DND-41 (cell line): ENCODE data around the gene NFKB1.

ENCODE experiments used
- ATAC-seq: fragments of 200-7000 bp; cut with Tn5 transposase; 3 replicates; pipeline ENCODE4 v1.9.1; 2021; ENCODE audit warnings: low read depth; ENCODE audit not compliant: insufficient read depth
- DNase-seq: peaks from one replicate; pipeline ENCODE4 v3.0.0-alpha.2; 2020
- H2AFZ ChIP-seq: 2 replicates; pipeline ENCODE4 v1.6.0; 2012; ENCODE audit warnings: low read depth, low read length
- H3K27ac ChIP-seq: 2 replicates; pipeline ENCODE4 v1.5.1; 2012; ENCODE audit warnings: low read length, inconsistent platforms
- H3K27me3 ChIP-seq: fragments of 200-600 bp; sonication (generic); 2 replicates; pipeline ENCODE4 v1.6.0; 2012; ENCODE audit warnings: low read length, mild to moderate bottlenecking, inconsistent platforms; ENCODE audit not compliant: insufficient read depth, poor library complexity
- H3K36me3 ChIP-seq: 2 replicates; pipeline ENCODE4 v1.5.1; 2012; ENCODE audit warnings: low read length, inconsistent platforms; ENCODE audit not compliant: insufficient read depth
- H3K4me1 ChIP-seq: 2 replicates; pipeline ENCODE4 v1.5.1; 2012; ENCODE audit warnings: mild to moderate bottlenecking, low read length; ENCODE audit not compliant: insufficient read depth
- H3K4me2 ChIP-seq: 2 replicates; pipeline ENCODE4 v1.6.0; 2012; ENCODE audit warnings: mild to moderate bottlenecking, moderate library complexity, low read length, inconsistent platforms; ENCODE audit not compliant: insufficient read depth
- H3K4me3 ChIP-seq, 2 experiments: fragments of 200-600 bp in 1 of 2; shearing (Covaris generic) in 1 of 2; 2 replicates each; pipeline ENCODE4 v1.5.1; 2012 to 2016; ENCODE audit warnings: inconsistent platforms in 2 of 2, low read length in 2 of 2, mild to moderate bottlenecking in 2 of 2, low read depth in 1 of 2, moderate library complexity in 1 of 2
- H3K79me2 ChIP-seq: 2 replicates; pipeline ENCODE4 v1.6.0; 2012; ENCODE audit warnings: low read length, inconsistent platforms; ENCODE audit not compliant: insufficient read depth
- H3K9ac ChIP-seq: 2 replicates; pipeline ENCODE4 v1.6.0; 2012; ENCODE audit warnings: low read depth, mild to moderate bottlenecking, inconsistent platforms, low read length, moderate library complexity
- H3K9me3 ChIP-seq: 2 replicates; pipeline ENCODE4 v1.5.1; 2012; ENCODE audit warnings: low read length, moderate library complexity, mild to moderate bottlenecking, inconsistent platforms; ENCODE audit not compliant: insufficient read depth, severe bottlenecking
- H4K20me1 ChIP-seq: 2 replicates; pipeline ENCODE4 v1.6.0; 2012; ENCODE audit warnings: low read length; ENCODE audit not compliant: insufficient read depth
- EZH2 ChIP-seq: IDR thresholded peaks from 3 replicates; pipeline ENCODE4 v1.6.1; 2012; ENCODE audit warnings: borderline replicate concordance, low read depth, mild to moderate bottlenecking, moderate library complexity, low read length, inconsistent platforms; ENCODE audit not compliant: severe bottlenecking
- TF ChIP-seq, protein P1 (sequence below): IDR thresholded peaks from 2 replicates; pipeline ENCODE4 v1.5.1; 2012; ENCODE audit warnings: borderline replicate concordance, low read length, moderate library complexity, mild to moderate bottlenecking; ENCODE audit not compliant: poor library complexity, severe bottlenecking; ENCODE audit errors: extremely low read depth

NFKB1 gene

DNA sequence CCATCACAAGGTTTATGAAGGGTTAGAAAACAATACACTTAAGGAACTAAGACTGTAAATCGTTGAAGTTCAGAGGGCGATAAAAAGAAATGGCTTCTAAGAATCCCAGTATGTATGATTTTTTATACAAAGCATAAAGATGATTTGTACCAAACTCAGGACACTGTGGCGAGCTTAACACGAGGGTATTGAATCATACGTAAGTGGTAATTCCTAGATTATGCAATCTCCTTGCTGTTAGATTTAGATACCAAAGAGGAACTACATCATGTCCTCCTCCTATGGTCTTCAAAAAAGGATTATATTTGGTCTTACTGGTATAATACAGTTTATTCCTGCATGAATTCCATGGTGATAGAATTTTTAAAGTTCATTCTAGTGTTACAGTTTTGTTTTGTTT is 23.9 kb downstream of the NFKB1 start:
- peaks cover 3% of the 10 kb centered on the region; the same call in 1 of the 2 replicates for H3K36me3 ChIP-seq
- H2AFZ ChIP-seq = no peak overlapping the region
- no peaks in the 10 kb centered on the region for H3K27me3 ChIP-seq
- DNase-seq (no peak), ATAC-seq (no peak)
- H3K4me1 ChIP-seq = no peaks in the 10 kb centered on the region
- no peak for TF ChIP-seq EZH2
- TF ChIP-seq, protein P1, sequence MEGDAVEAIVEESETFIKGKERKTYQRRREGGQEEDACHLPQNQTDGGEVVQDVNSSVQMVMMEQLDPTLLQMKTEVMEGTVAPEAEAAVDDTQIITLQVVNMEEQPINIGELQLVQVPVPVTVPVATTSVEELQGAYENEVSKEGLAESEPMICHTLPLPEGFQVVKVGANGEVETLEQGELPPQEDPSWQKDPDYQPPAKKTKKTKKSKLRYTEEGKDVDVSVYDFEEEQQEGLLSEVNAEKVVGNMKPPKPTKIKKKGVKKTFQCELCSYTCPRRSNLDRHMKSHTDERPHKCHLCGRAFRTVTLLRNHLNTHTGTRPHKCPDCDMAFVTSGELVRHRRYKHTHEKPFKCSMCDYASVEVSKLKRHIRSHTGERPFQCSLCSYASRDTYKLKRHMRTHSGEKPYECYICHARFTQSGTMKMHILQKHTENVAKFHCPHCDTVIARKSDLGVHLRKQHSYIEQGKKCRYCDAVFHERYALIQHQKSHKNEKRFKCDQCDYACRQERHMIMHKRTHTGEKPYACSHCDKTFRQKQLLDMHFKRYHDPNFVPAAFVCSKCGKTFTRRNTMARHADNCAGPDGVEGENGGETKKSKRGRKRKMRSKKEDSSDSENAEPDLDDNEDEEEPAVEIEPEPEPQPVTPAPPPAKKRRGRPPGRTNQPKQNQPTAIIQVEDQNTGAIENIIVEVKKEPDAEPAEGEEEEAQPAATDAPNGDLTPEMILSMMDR = no peak
- H3K27ac ChIP-seq = no peak overlapping the region
- H4K20me1 ChIP-seq = peaks cover 4% of the 10 kb centered on the region; the same call in 1 of the 2 replicates
- H3K4me3 ChIP-seq = no peak overlapping the region
- peaks cover 34% of the 10 kb centered on the region for H3K79me2 ChIP-seq
- H3K9me3 ChIP-seq = no peaks in the 10 kb centered on the region
- no peak overlapping the region for H3K9ac ChIP-seq
- H3K4me2 ChIP-seq = no peak overlapping the region

DNA sequence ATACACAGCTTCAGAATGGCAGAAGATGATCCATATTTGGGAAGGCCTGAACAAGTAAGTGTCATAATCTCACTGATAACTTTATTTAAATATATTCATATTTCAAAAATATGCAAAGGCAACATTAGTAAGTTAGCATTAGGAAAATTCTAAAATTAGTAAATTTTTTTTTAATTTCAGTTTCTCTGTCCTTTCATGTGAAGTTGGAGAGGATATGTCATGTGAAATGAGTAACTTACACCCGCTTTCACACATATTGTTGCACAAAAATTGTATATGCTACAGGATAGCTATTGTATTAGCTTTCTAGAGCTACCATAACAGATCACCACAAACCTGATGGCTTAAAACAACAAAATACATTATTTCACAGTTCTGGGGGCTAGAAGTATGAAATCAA is 24.3 kb downstream of the NFKB1 start:
- Histone ChIP-seq H2AFZ (no peak overlapping the region), H3K36me3 (peaks cover 3% of the 10 kb centered on the region; the same call in 1 of the 2 replicates), H4K20me1 (peaks cover 4% of the 10 kb centered on the region; the same call in 1 of the 2 replicates), H3K27me3 (no peaks in the 10 kb centered on the region), H3K4me2 (no peak overlapping the region), H3K4me3 (no peak overlapping the region), H3K27ac (no peak overlapping the region), H3K4me1 (no peaks in the 10 kb centered on the region), H3K9me3 (no peaks in the 10 kb centered on the region), H3K9ac (no peak overlapping the region), H3K79me2 (peaks cover 31% of the 10 kb centered on the region)
- ATAC-seq = no peak
- no peak for TF ChIP-seq EZH2
- TF ChIP-seq, protein P1 = no peak
- DNase-seq = no peak

DNA sequence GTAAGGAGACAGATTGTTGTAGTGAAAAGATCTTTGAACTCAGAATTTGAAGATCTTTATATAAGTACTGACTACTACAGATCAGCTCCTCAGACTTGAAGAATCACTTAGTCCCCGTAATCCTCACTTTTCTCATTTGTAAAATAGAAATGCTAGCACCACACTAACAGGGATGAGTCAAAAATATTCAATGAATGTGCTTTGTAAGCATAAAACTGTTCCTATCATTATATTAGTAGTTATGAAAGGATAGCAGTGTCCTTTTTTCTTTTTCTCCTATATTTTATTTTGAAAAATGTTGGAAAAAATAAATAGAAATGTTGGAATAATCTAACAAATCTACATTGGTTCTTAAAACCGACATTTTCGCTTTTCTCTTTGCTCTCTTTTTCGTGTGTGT is 25.4 kb downstream of the NFKB1 start:
- Histone ChIP-seq H3K36me3 (peaks cover 3% of the 10 kb centered on the region; the same call in 1 of the 2 replicates), H2AFZ (no peak overlapping the region), H3K4me2 (no peak overlapping the region), H3K27ac (no peak overlapping the region), H3K4me1 (no peaks in the 10 kb centered on the region), H3K27me3 (no peaks in the 10 kb centered on the region), H4K20me1 (peaks cover 4% of the 10 kb centered on the region; the same call in 1 of the 2 replicates), H3K9ac (no peak overlapping the region), H3K4me3 (no peak overlapping the region), H3K9me3 (no peaks in the 10 kb centered on the region), H3K79me2 (peaks cover 29% of the 10 kb centered on the region)
- DNase-seq (no peak), ATAC-seq (no peak)
- no peak for TF ChIP-seq EZH2
- TF ChIP-seq, protein P1 = no peak
